Measurements from ENCODE around the gene CD8B.

The CD8B gene

GRCh38 chr2:86794861-86795260, 66.8 kb downstream of the CD8B start:
- no peak for DNase-seq (ENCODE audit: low spot score)

DNA sequence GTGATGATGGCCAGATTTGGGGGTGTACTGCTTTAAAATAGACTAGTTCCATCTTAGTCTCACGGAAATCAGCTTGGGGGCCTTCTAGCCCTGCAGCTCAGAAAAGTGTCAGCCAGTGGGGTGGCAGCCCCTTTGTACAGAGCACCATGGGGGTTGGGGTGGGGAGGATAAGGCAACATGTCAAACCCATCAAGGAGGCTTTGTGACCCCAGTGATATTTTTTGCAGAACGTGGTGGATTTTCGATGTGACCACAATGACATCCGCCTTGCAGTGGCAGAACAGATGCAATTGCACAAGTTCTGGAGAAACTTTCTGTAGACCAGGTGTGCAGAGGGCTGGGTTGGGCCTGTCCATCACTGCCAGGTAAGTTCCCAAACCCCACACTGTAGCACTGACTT, 67.9 kb downstream of the CD8B start:
- no peak for DNase-seq (ENCODE audit: low spot score)

- no peak for DNase-seq (ENCODE audit: low spot score)
Observed at GRCh38 chr2:86791573-86791972, 70.1 kb downstream of the CD8B start.

DNA sequence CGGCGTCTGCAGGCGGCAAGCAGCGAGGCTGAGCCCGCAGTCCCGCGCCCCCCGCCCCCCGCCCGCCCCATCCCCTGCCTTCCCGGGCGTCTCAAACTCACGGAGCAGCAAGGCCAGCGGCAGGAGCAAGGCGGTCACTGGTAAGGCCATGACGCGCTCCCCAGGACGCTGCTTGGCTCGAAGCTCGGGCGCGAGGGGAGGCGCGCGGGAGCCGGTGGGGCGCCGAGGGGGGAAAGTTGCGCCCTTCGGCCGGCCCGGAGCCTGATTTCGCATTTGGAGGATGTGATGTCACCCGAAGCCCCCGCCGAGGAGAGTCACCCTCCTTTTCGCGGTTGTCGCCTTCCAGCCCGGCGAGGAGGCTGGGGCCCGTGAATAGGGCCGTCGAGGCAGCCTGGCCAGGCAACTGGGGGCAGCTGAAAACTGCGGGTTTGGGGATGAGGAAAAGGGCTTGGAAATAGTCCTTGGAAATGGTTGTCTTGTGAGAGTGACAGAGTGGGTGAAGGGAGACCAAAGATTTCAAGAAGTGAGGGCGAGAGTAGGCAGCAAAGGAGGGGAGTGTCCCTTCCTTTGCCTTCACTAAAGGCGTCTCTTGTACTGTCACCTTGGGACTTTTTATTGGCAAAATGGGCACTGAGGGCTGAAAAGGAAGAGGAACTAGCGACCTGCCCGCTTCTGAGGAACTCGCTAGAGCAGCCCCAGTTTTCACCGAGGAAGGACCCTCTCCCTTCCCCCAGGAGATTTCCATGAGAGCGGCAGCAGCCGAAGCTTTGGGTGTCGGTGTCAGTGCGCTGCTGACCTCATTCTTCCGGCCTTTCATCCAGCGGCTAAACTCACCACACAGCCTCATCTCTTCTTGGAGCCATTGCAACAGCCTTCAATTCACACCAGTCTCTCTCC, 70.8 kb downstream of the CD8B start, which contains the start of gene CD8A:
Gene CD8A, minus strand, starts transcription at position 238 of the 897 bp plus-strand sequence. Its CDS starts 88 bp downstream, at position 150.
- DNase-seq (ENCODE audit: low spot score) = no peak

DNA sequence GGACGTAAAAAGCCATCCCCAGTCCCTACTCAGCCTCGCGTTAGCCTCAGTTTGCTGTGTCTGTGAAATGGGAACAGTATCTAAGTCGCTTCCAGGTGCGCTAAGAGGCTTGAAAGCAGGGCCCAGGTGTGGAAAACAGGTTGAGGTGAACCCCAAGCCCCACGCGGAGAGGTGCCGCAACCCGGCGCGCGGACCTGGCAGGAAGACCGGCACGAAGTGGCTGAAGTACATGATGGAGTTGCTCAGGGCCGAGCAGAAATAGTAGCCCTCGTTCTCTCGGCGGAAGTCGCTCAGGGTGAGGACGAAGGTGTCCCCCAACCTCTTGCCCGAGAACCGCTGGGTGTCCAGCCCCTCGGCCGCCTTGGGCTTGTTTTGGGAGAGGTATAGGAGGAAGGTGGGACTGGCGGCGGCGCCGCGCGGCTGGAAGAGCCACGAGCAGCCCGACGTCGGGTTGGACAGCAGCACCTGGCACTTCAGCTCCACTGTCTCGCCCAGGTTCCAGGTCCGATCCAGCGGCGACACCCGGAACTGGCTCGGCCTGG, 71.5 kb downstream of the CD8B start:
- no peak for DNase-seq (ENCODE audit: low spot score)

DNA sequence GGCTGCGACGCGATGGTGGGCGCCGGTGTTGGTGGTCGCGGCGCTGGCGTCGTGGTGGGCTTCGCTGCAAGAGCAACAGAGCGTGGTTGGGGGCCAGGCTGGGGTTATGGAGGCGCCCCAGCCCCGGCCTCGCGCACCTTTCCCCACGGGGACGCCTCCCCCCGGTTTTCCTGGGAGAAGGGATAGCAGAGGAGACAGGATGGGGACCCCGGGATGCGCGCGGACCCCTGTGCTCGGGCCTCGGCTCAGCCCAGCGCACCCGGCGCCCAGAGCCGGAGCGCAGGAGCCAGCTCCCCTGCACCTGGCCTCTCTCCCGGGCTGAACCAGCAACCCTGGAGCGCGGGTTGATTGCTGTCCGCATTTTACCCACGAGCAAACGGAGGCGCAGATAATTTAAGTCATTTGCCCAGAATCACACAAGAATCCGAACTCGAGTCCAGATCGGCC, 72.0 kb downstream of the CD8B start:
- no peak for DNase-seq (ENCODE audit: low spot score)

- DNase-seq (ENCODE audit: low spot score) = no peak
Observed at GRCh38 chr2:86788881-86789686, 72.6 kb downstream of the CD8B start.

DNA sequence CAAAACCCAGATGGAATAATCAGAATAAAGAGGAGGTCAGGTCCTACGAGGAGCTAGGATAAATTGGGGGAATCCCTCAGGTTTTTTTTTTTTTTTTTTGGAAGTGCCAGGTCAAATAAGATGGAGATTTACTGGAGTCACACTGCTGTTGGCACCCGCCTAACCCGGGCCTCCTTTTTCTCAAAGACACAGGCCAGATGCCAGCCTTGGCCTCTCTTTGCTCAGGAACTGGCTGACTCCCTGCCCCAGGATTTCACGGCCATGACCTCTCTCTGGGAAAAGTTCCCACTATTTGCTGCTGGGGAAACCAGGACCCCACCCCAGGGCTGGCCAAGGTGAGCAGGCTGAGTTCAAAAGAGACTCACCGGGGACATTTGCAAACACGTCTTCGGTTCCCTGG, 73.5 kb downstream of the CD8B start:
- DNase-seq (ENCODE audit: low spot score) = no peak

- no peak for DNase-seq (ENCODE audit: low spot score)
Observed at GRCh38 chr2:86787736-86788135, 74.0 kb downstream of the CD8B start.

GRCh38 chr2:86786001-86786536, 75.6 kb downstream of the CD8B start:
- DNase-seq (ENCODE audit: low spot score) = no peak

- no peak for DNase-seq (ENCODE audit: low spot score)
Observed at GRCh38 chr2:86785456-86785855, 76.2 kb downstream of the CD8B start.

DNA sequence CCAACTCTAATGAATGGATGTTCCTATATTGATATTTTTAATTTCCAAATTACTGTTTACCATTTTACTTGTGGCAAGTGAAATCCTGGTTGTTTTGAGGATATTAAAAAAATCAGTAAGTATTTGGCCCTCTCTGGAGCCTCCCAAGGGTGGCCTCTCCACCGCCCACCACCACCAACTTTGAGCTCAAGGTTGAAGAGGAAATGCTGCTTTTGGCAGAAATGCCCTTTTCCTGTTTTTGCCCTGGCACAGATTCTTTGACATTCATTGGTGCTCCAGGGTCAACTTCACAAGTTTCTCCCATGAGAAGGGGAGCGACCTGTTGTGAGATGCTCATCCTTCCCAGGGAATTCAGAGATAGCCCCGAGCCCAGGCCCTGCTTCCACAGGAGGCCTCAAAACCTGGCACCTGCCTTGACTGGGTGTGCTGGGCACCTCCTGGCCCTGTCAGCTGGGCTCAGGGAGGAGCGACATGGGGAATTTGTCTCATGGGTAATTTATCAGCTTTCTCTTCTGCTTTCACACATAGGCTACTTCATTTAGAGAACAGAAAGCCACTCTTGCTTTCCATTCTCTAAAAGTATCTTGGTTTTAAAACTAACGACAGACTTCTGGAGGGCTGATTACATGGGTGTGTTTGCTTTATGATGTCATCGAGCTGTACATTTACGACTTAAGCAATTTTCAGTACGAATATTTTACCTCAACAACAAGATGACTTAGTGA, 77.9 kb downstream of the CD8B start:
- no peak for DNase-seq (ENCODE audit: low spot score)

GRCh38 chr2:86782748-86783147, 78.9 kb downstream of the CD8B start:
- no peak for DNase-seq (ENCODE audit: low spot score)

DNA sequence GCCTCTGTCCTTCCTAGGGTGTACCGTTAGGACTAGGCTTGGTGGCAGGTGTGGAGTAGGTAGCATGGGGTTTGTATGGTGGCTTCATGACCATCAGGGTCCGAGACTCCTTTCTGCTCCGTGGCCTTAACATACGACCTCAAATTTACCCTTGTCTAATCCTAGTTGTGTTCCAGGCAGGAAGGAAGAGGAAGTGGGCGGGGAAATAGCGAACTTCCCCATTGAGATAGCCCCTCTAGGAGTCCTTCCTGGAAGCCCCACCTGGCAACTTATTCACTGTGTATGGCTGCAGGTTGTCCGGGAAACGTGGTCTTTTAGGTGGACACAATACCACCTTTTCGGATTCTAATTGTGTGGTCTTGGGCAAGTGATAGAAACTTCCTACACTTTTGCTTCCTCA, 80.3 kb downstream of the CD8B start:
- no peak for DNase-seq (ENCODE audit: low spot score)

DNA sequence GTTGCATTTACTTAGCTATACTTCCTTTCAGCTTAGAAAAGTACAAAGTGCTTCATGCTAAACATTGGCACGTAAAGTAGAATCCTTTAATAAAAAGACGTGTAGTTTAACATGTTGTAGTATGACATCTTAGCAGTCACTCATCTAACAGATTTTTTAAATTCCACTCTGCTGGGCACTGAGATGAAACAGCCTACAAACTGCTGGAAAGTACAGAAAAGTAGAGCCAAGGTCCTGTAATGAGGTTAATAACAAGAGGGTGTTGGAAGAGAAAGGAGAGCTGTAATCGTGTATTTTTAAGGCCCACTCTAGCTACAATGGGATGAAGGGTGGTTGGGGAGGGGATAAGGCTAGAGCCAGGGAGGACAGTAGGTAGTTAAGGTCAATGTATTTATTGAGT, 81.7 kb downstream of the CD8B start:
- no peak for DNase-seq (ENCODE audit: low spot score)

DNA sequence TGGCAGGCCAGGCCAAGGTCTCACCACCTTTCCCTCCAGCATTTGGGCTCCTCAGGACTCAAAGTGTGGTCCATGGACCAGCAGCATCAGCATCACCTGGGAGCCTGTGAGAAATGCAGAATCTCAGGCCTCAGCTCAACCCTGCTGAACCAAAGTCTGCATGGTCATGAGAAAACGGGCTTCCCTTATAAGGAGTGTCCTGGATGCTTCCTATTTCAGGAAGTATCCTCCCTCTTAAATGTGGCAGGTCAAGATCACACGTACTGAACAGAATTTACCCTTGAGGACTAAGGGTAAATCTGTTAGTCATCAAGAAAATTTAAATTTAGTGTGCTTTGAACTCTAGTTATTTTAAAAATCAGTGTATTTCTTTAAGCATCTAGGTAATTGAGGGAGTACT, 82.7 kb downstream of the CD8B start:
- no peak for DNase-seq (ENCODE audit: low spot score)

DNA sequence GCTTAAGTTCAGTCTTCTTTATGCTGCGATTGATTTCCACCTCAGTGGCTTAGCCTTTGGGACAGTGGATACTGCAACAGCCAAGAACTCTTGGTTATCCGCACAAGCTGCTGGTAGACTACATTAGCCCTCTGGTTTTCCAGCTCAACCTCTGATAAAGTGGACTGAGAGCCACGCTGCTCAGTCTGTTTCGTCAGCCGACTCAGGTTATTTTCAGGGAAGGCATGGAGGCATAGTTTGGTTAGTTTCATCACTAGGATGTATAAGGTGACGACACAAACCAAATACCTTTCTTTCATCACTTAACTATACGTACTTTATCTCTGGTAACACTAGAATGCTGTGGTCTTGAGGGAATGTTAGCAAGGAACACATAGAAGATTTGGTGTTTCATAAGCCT, 85.2 kb downstream of the CD8B start:
- DNase-seq (ENCODE audit: low spot score) = no peak

- no peak for DNase-seq (ENCODE audit: low spot score)
Observed at GRCh38 chr2:86775338-86775737, 86.3 kb downstream of the CD8B start.

DNA sequence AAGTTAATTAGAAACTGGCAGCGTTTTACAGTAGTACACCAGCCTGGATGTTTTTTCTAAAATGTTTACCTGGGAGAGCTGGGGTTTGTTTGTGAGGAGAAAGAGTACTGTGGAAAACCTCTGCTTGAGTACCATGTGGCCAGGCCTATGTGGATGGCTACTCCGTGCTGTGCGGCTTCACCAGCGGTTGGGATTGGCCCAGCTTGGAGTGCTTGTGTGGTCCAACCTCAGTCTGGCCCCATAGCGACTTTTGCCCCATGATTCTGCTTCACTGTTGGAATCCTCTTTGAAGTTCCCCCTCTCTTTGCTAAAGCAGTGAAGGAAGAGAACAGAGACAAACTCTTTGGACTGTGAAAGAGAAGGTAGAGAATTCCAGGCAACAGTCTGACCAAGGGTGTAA, 86.8 kb downstream of the CD8B start:
- no peak for DNase-seq (ENCODE audit: low spot score)

DNA sequence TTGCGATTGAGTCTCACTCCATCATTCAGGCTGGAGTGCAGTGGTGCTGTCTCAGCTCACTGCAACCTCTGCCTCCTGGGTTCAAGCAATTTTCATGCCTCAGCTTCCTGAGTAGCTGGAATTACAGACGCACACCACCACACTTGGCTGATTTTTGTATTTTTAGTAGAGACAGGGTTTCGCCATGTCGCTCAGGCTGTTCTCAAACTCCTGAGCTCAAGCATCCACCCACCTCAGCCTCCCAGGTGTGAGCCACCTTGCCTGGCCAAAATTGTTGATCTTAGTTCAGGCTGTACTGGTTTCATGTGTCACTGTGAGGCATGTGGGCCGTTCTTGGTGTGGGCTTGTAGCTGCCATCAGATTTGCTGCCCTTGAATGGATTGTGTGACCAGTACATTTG, 89.1 kb downstream of the CD8B start:
- no peak for DNase-seq (ENCODE audit: low spot score)

DNA sequence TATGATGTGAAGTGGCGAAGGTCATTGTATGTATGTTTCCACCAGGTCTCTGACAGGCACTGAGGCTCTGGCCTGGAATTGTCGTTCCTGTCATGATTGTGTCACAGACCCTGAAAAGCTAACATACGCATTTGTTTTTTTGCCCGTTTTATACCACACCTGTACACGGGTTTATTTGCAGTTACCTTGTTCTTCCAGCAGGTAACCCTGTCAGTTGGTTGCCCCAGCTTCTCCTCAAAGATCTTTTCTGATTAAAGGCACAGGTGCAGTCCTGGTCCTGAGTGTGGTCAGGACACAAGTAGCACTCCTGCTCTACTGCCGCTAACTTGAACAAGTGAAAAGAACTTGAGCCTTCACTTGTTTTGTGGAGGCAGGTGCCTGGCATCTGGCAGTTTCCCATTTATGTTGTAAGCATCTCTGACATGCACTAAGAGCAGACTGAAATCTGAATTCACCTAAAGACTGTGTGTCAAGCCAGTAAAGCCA, 90.8 kb downstream of the CD8B start:
- no peak for DNase-seq (ENCODE audit: low spot score)

GRCh38 chr2:86769838-86770237, 91.8 kb downstream of the CD8B start:
- no peak for DNase-seq (ENCODE audit: low spot score)

Data from left forelimb (tissue), 1 donor.